KMS-11 (cell line): ENCODE results near the gene DDIT3.
"Not testable (repeated sequence)": the region's sequence is repeated elsewhere in the genome, so short reads cannot be mapped to it uniquely, and the experiment has no call there.

ENCODE experiments used
- H2AFZ ChIP-seq: fragments of 200-600 bp; sonication (generic); 2 replicates; pipeline ENCODE4 v1.6.1; 2016; ENCODE audit warnings: antibody characterized with exemption, mixed run types, low read depth
- H3K27ac ChIP-seq: fragments of 200-600 bp; sonication (generic); 2 replicates; pipeline ENCODE4 v1.6.1; 2016; ENCODE audit warnings: mild to moderate bottlenecking, mixed run types
- H3K27me3 ChIP-seq: fragments of 200-600 bp; sonication (generic); 2 replicates; pipeline ENCODE4 v1.6.1; 2017; ENCODE audit warnings: mild to moderate bottlenecking, low read depth, mixed run types, moderate library complexity; ENCODE audit not compliant: insufficient read depth
- H3K36me3 ChIP-seq: fragments of 200-600 bp; sonication (generic); 2 replicates; pipeline ENCODE4 v1.6.1; 2017; ENCODE audit warnings: mild to moderate bottlenecking, mixed run types; ENCODE audit not compliant: insufficient read depth
- H3K4me1 ChIP-seq: fragments of 200-600 bp; sonication (generic); 2 replicates; pipeline ENCODE4 v1.6.1; 2016; ENCODE audit warnings: mild to moderate bottlenecking, low read depth, mixed run types; ENCODE audit not compliant: poor library complexity, severe bottlenecking
- H3K4me2 ChIP-seq: fragments of 200-600 bp; sonication (generic); 2 replicates; pipeline ENCODE4 v1.7.0; 2016; ENCODE audit warnings: mild to moderate bottlenecking, mixed run types
- H3K4me3 ChIP-seq: fragments of 200-600 bp; sonication (generic); IDR thresholded peaks from 2 replicates; pipeline ENCODE4 v1.6.1; 2017; ENCODE audit warnings: low read depth, low read length, mixed read lengths; ENCODE audit not compliant: insufficient read depth
- H3K79me2 ChIP-seq: fragments of 200-600 bp; sonication (generic); 2 replicates; pipeline ENCODE4 v1.6.1; 2016; ENCODE audit warnings: low read depth, mixed run types; ENCODE audit not compliant: insufficient read depth
- H3K9ac ChIP-seq: fragments of 200-600 bp; sonication (generic); 2 replicates; pipeline ENCODE4 v1.6.1; 2016; ENCODE audit warnings: mild to moderate bottlenecking, mixed run types
- H4K20me1 ChIP-seq: fragments of 200-600 bp; sonication (generic); 2 replicates; pipeline ENCODE4 v1.6.1; 2016; ENCODE audit warnings: mild to moderate bottlenecking, mixed run types; ENCODE audit not compliant: insufficient read depth
- TF ChIP-seq, protein P1 (sequence below): fragments of 200-600 bp; sonication (generic); conservative IDR thresholded peaks from 2 replicates; pipeline ENCODE4 v1.6.1; 2017; ENCODE audit warnings: low read depth, mild to moderate bottlenecking, antibody characterized with exemption, low read length, moderate library complexity, mixed read lengths

The DDIT3 gene

DNA sequence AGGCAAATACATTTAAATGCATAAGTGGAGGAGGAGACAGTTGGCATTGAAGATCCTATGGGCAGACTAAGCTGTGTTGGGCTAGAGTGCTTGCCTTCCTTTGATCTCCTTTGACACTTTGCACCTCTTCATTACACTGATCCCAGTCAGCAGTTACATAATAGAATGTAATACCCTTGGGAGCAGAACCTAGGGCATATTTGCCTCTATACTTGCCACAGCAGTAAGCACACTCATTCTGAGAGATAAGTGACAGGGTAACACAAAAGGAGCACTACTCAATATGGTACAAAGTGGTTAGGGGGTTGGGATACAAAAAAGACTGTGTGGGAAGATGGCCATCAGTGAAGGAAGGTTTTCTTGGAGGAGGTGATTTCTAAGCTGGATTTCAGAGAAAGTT lies 23.5 kb downstream of the DDIT3 start:
- no peak overlapping the region for H2AFZ ChIP-seq
- 0 out of 2 replicates have a peak, but pooled peaks cover 1% of the 10 kb centered on the region for H3K79me2 ChIP-seq
- H3K4me3 ChIP-seq = no peak overlapping the region
- no peaks in the 10 kb centered on the region for H3K27me3 ChIP-seq
- H3K27ac ChIP-seq = no peak overlapping the region
- no peak overlapping the region for H3K4me2 ChIP-seq
- no peaks in the 10 kb centered on the region for H3K4me1 ChIP-seq
- TF ChIP-seq, protein P1, sequence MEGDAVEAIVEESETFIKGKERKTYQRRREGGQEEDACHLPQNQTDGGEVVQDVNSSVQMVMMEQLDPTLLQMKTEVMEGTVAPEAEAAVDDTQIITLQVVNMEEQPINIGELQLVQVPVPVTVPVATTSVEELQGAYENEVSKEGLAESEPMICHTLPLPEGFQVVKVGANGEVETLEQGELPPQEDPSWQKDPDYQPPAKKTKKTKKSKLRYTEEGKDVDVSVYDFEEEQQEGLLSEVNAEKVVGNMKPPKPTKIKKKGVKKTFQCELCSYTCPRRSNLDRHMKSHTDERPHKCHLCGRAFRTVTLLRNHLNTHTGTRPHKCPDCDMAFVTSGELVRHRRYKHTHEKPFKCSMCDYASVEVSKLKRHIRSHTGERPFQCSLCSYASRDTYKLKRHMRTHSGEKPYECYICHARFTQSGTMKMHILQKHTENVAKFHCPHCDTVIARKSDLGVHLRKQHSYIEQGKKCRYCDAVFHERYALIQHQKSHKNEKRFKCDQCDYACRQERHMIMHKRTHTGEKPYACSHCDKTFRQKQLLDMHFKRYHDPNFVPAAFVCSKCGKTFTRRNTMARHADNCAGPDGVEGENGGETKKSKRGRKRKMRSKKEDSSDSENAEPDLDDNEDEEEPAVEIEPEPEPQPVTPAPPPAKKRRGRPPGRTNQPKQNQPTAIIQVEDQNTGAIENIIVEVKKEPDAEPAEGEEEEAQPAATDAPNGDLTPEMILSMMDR = no peak
- H4K20me1 ChIP-seq = no peaks in the 10 kb centered on the region
- no peak overlapping the region for H3K9ac ChIP-seq
- H3K36me3 ChIP-seq = peaks cover 12% of the 10 kb centered on the region; the same call in 1 of the 2 replicates

DNA sequence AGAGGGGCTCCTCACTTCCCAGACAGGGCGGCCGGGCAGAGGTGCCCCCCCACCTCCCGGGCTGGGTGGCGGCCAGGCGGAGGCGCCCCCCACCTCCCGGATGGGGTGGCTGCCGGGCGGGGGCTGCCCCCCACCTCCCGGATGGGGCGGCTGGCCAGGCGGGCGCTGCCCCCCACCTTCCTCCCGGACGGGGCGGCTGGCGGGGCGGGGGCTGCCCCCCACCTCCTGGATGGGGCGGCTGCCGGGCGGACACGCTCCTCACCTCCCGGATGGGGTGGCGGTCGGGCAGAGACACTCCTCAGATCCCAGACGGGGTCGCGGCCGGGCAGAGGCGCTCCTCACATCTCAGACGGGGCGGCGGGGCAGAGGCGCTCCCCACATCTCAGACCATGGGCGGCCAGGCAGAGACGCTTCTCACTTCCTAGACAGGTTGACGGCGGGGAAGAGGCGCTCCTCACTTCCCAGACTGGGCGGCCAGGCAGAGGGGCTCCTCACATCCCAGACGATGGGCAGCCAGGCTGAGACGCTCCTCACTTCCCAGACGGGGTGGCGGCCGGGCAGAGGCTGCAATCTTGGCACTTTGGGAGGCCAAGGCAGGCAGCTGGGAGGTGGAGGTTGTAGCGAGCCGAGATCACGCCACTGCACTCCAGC lies 25.1 kb downstream of the DDIT3 start:
- Histone ChIP-seq H3K79me2 (peaks cover 14% of the 10 kb centered on the region; the same call in 1 of the 2 replicates), H3K36me3 (peaks cover 21% of the 10 kb centered on the region; the same call in 1 of the 2 replicates)
- H2AFZ ChIP-seq, H3K4me3 ChIP-seq, H3K4me1 ChIP-seq, H3K27ac ChIP-seq, H3K9ac ChIP-seq, H4K20me1 ChIP-seq, H3K27me3 ChIP-seq, H3K4me2 ChIP-seq: not testable (repeated sequence)

DNA sequence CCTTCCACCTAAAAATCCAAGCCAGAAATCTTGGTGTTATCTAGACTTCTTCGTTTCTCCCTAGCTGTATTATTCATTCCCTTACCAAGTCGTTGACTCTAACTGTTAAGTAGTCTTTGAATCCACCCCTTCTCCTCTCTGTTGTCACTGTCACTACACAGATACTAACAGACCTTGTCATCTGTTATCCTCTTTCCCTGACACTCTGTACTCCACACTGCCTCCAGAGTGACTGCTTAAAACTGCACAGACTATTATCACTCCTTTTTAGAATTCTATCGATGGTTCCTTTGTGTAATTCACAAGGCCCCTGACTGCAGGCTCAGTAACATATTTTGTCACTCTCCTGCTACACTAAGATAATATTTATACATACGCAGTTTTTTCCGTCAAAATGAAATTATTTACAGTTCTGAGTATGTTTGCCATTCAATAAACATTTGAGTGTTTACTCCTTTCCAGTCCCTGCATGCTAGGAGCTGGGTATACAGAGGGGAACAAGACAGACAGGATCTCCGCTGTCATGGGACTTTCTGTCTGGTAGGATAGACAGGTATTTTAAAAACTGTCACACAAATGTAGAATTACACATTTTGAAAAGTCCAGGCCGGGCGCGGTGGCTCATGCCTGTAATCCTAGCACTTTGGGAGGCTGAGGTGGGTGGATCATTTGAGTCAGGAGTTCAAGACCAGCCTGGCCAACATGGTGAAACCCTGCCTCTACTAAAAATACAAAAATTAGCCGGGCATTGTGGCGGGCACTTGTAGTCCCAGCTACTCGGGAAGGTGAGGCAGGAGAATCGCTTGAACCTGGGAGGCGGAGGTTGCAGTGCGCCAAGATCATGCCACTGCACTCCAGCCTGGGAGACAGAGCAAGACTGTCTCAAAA lies 28.7 kb downstream of the DDIT3 start:
- peak overlapping the region; percentile 1; the same call in 1 of the 2 replicates for H3K27ac ChIP-seq
- TF ChIP-seq, protein P1 = peak; percentile 76
- no peak overlapping the region for H3K4me3 ChIP-seq
- H2AFZ ChIP-seq = no peak overlapping the region
- H3K4me2 ChIP-seq = no peak overlapping the region
- peaks cover 27% of the 10 kb centered on the region; the same call in 1 of the 2 replicates for H3K36me3 ChIP-seq
- peaks cover 37% of the 10 kb centered on the region for H3K79me2 ChIP-seq
- no peak overlapping the region for H3K9ac ChIP-seq
- H4K20me1 ChIP-seq = no peaks in the 10 kb centered on the region
- H3K27me3 ChIP-seq = no peaks in the 10 kb centered on the region
- peaks cover 27% of the 10 kb centered on the region for H3K4me1 ChIP-seq

DNA sequence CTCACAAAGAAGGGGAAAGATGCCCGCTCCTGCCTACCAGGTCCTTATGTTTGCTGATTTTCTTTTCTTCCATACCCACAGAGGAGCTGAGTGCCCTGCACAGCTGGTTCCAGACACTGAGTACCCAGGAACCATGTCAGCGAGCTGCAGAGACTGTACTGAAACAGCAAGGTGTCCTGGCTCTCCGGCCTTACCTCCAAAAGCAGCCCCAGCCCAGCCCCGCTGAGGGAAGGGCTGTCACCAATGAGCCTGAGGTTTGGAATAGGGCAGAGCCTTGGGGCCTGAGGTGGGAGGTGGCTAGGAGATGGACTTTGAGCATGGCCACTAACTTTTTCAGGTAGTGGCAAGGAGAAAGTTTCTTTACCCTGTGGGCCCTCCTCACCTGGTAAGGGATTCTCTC lies 30.2 kb downstream of the DDIT3 start:
- Histone ChIP-seq H3K27me3 (no peaks in the 10 kb centered on the region), H3K4me2 (no peak overlapping the region), H3K79me2 (peaks cover 37% of the 10 kb centered on the region), H3K4me1 (peaks cover 27% of the 10 kb centered on the region), H4K20me1 (no peaks in the 10 kb centered on the region), H3K9ac (no peak overlapping the region), H3K36me3 (peaks cover 27% of the 10 kb centered on the region; the same call in 1 of the 2 replicates), H3K27ac (no peak overlapping the region), H2AFZ (no peak overlapping the region), H3K4me3 (no peak overlapping the region)
- TF ChIP-seq, protein P1 = no peak
